Measurements from ENCODE around the gene EML3.
A peak's percentile ranks its signal among the peaks of the same experiment; 100 is the strongest.

EML3 gene

DNA sequence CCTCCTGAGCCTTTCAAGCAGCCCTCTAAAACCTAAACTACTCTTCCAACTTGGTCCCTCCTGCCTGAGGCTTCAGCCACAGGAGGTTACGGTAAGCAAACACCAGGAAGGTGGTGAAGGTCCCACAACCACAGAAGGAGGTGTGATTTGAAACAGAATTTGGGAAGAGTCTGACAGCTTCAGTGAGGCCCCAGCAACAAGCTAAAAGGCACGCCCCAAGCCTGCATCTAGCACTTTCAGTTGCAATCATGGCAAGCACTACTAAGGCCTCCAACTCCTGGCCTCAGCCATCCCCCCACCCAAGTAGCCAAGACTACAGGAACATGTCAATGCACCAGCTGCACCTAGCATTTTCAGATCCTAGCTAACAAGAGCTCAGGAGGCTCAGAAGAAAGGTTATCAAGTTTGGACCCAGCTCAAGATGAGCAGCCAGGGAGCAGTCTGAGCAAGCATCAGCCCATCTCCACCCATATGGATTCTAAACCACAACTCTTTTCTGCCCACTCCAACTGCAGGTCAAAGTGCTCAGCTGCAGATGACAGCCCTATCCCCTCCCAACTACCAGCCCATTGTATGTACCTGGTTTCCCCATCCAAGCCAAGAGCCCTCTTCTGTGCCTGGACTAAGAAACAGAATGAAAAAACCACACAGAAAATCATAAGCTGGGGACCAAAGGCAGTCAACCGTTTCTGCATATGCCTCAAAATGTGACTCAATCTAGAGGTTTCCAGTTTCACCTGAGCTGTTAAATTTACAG is 55.5 kb downstream of the EML3 start:
- FAIRE-seq (no peak), DNase-seq (ENCODE audit: insufficient read length, low spot score) (no peak)
- TF ChIP-seq, protein P1, sequence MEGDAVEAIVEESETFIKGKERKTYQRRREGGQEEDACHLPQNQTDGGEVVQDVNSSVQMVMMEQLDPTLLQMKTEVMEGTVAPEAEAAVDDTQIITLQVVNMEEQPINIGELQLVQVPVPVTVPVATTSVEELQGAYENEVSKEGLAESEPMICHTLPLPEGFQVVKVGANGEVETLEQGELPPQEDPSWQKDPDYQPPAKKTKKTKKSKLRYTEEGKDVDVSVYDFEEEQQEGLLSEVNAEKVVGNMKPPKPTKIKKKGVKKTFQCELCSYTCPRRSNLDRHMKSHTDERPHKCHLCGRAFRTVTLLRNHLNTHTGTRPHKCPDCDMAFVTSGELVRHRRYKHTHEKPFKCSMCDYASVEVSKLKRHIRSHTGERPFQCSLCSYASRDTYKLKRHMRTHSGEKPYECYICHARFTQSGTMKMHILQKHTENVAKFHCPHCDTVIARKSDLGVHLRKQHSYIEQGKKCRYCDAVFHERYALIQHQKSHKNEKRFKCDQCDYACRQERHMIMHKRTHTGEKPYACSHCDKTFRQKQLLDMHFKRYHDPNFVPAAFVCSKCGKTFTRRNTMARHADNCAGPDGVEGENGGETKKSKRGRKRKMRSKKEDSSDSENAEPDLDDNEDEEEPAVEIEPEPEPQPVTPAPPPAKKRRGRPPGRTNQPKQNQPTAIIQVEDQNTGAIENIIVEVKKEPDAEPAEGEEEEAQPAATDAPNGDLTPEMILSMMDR (IDR thresholded peaks at IDR 0.05; ENCODE audit: insufficient read depth, missing control alignments) = no peak

DNA sequence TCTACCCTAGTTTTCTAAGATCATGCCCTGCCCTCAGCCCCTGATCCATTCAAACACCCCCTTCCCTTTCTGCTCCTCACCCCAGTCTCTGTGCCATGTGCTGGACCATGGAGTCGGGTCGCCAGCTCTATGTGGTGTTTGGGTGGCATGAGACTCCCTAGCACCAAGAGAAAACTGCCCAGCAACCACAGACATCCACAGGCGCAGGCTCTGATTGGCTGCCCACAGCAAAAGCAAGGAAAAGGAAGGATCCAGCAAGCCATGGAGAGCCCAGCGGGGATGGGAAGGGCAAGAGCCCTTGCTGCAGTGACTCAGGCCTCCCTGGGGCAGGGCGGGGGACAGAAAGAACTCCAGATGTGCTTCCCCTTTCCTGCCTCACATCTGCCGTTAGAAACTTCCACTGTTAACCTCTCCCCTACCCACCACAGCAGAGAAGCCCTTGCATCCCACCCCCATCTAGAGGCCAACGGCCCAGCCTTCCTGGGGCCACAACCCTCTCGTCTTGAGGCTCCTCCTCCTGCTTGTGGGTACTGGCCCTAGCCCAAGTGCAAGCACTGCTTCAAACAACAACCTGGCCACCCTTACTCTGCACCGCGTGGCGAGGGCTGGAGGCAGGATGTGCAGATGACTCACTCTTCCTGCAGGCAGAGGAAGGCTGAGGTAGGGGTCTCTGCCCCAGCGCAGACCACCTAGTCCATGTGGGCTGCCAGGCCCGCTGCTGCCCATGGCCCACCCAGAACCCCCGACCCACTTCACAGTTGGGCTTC is 56.3 kb downstream of the EML3 start:
- DNase-seq (ENCODE audit: insufficient read length, low spot score) = peak; percentile 92
- FAIRE-seq = no peak
- TF ChIP-seq, protein P1 (IDR thresholded peaks at IDR 0.05; ENCODE audit: insufficient read depth, missing control alignments) = no peak

DNA sequence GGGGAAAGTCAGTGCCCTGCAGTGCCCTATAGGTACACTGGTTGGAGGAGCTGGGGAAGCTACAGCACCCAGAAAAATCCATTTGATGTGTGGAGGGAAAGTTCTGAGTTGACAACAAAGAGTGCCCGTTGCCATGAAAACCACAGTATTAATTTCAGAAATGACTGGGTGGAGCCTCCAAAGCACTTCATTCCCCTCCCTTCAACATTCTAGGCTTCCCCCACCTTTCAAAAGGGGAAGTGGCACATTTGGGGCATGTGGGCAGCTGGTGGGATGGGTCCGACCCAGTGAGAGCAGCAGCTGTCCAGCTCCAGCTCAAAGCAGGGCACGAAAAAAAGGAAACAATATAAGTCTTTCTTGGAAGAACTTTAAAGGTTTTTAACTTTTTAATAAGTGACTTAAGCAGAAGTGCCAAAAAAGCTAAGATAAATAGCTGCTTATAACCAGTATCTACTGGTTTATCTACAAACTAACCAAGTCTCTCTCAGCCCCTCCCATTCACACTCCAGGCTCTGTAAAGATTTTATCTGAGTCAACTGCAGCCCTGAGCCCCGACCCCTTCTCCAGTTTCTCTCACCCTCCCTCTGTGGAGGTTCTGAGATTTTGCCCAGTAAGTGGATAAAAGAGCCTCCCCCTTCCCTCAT is 57.0 kb downstream of the EML3 start:
- no peak for DNase-seq (ENCODE audit: insufficient read length, low spot score)
- FAIRE-seq = no peak
- TF ChIP-seq, protein P1 (IDR thresholded peaks at IDR 0.05; ENCODE audit: insufficient read depth, missing control alignments) = no peak

DNA sequence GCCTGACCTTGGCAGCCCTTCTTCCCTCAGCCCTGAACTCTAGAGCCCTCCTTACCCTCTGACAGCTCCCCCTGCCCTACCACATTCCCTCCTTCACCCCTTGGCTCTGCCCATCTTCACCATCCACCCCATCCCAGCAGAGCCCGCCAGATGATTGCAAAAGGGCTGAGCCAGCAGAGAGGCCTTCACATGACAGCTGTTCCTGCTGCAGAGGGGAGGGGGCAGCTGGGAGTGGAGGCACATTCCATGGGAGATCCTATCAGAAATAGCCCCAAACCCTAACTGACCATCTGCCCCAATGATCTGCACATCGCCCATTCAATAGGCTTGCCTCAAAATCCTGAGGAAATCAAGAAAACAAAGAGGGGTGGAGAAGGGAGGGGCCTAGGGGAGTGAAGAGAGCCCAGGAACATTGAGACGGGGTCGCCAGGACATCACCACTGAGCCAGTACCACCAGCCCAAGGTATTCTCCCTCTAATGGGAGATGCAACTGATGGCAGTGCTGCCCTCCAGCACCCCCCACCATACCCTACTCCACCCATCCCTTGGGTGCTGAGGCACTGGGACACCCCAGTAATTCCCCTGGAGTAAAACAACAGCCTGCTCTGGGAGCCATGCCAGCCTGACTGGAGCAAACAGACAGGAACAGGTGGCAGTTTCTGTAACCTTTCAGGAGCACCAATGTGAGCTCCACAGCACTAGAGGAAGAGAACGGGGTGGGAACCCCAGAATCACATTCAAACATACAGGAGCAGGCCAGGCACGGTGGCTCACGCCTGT is 58.0 kb downstream of the EML3 start:
- DNase-seq (ENCODE audit: insufficient read length, low spot score) (no peak), FAIRE-seq (no peak)
- TF ChIP-seq, protein P1 (IDR thresholded peaks at IDR 0.05; ENCODE audit: insufficient read depth, missing control alignments) = no peak

DNA sequence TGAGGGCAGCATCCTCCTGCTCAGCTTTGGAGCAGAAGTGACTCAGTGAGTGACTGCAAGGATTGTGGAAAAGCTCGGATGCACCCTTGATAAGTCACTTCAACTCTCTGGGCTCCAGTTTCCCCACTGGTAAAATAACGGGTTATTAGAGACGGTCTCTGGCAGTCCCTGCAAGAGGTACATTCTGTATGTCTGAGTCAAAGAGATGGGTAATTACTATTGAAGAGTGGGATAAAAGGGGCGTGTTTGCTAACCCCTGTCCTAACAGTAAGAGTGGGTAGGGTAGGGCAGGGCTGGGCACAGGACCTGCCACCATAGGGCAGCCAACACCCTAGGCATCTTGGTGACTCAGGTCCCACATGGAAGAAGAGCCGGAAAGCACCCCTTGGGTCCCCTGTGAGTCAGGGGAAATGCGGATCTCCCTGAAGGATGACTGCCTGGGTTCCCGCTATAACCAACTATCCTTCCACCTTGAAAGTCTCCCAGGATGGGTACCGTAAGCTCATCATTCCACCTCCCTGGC is 58.7 kb downstream of the EML3 start:
- FAIRE-seq (no peak), DNase-seq (ENCODE audit: insufficient read length, low spot score) (no peak)
- TF ChIP-seq, protein P1 (IDR thresholded peaks at IDR 0.05; ENCODE audit: insufficient read depth, missing control alignments) = no peak

DNA sequence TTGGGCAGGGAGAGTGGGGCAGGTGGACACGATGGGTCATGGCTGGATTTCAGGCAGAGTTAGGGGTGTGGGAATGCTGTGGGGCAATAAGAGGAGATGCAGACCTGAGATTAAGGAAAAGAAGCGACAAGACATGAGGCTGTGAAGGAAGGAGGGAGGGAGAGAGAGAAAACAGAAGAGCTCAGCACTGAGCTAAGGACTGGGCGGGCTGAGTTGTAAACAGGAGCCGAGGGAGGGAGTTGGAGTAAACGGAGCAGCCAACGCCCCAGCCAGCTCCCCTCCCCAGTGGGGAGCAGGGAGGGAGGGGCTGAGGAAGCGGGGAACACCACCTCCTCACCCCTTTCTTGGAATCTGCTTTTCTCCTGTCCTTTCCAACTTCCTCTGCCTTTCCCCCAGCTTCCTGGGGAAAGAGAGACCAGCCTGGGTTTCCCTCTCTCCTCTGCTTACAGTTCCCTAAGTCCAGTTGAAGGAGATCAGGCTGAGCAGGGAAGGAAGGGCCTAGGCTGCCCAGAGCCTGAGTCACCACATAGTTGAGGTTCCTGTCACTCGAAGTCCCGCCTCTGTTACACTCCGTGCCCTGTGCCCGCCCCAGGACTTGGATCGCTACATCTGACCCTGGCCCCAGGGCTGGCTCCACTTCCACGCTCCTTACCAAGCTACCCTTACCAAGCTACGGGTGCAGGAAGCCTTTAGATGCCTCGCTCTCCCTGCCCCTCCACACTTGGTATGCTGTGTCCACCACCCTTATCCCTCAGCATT is 59.3 kb downstream of the EML3 start:
- DNase-seq (ENCODE audit: insufficient read length, low spot score) = no peak
- no peak for FAIRE-seq
- TF ChIP-seq, protein P1 (IDR thresholded peaks at IDR 0.05; ENCODE audit: insufficient read depth, missing control alignments) = no peak
